H1 (cell line): ENCODE data around the gene NANOS3. TPM values are rescaled to one million over a fixed set of nuclear protein-coding genes. Genes with fewer than 3 reads are reported as not detected.

Experiments used
- ASH2L ChIP-seq: fragments of 200-600, 300-600 bp; sonication (generic); IDR thresholded peaks from one replicate; pipeline ENCODE4 v1.7.1; 2017; ENCODE audit warnings: low read length
- NRF1 ChIP-seq: IDR thresholded peaks from 2 replicates; pipeline ENCODE4 v1.6.1; 2011; ENCODE audit warnings: mild to moderate bottlenecking, low read depth, low read length, improper control_type of control experiment
- RBBP5 ChIP-seq: IDR thresholded peaks from 2 replicates; pipeline ENCODE4 v1.7.1; 2012; ENCODE audit warnings: low read depth, mild to moderate bottlenecking, inconsistent platforms, low read length, moderate library complexity, borderline replicate concordance
- polyA plus RNA-seq, 7 experiments: library from polyadenylated mRNA; depleted of rRNA in 3 of 7; stranded (reverse) in 5 of 7; unstranded in 2 of 7; fragments of >200 nt in 5 of 7; fragments of 200-250 nt in 2 of 7; gene quantifications; 1 replicate in 5 of 7; 2 replicates in 1 of 7; 4 replicates in 1 of 7; pipeline versions ENCODE4 v1.2.1 to v1.2.3, GENCODE V29; 2011 to 2013; ENCODE audit warnings: missing spikeins in 2 of 7, mixed read lengths in 2 of 7
- total RNA-seq: library from RNA; stranded (reverse); fragmentation: NEBNext Ultra II Directional; extraction: Animal tissue kit (Norgen Biotek cat#: 25700); gene quantifications from 2 replicates; pipeline ENCODE4 v1.2.1, GENCODE V29; 2021
- TF ChIP-seq, protein P1 (sequence below): IDR thresholded peaks from 2 replicates; pipeline ENCODE4 v1.6.1; 2011; ENCODE audit warnings: low read depth, mild to moderate bottlenecking, low read length; ENCODE audit not compliant: insufficient read depth

The NANOS3 gene
- total and polyA plus RNA-seq, 2 of the 8 experiments (the other 6 are each of a cell fraction or from before 2014, with no cell fraction given): 0.62 TPM; not detected in 1

DNA sequence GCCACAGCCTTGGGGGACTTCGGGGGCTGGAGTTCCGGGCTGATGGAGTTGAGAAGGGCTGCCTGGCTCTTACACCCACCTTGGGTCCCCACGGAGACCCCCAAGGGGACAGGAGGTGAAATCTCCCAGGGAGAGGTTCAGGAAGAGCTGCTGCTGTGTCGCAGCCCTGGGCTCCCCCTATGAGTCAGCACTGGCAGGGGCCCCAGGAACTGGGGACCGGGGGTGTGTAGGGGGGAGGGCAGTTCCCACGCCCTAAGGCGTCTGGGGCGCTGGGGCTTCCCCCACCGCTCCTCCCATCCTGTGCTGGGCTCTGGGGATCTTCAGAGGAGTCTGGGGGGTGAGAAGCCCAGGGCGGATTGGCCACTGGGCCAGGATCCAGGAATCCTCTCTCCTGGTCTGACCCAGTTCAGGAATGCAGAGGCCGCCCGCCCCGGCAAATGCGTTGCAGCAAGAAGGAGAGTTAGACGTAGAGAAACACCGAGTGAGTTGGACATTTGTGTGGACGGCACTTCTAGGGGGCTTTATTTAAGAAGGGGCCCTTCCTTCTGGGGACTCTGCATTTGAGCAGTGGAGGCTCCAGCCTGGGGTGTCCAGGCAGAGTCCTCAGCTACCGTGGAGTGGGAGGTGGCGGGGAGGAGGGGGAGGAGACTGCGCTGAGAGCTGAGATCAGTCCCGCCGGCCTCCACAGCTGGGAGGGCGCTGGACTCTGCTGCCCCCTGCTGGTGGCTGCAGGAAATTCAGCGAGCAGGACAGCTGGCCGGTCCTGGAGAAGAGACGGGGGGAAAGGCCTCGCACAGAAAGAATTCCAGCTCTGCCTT is 15.0 kb upstream of the NANOS3 start (continued):
- TF ChIP-seq ASH2L (peak; percentile 61), RBBP5 (no peak), NRF1 (no peak)
- TF ChIP-seq, protein P1, sequence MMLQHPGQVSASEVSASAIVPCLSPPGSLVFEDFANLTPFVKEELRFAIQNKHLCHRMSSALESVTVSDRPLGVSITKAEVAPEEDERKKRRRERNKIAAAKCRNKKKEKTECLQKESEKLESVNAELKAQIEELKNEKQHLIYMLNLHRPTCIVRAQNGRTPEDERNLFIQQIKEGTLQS: no peak
